ENCODE results near the gene SLC25A19.
A peak's percentile ranks its signal among the peaks of the same experiment; 100 is the strongest.

The SLC25A19 gene

GRCh38 chr17:75252039-75252816 lies 37.0 kb downstream of the SLC25A19 start:
- H3K4me3 ChIP-seq (ENCODE audit: insufficient read length, low read depth) = no peak overlapping the region
- no peak for DNase-seq (ENCODE audit: low read depth, low spot score)
- H3K27me3 ChIP-seq (ENCODE audit: insufficient read depth, insufficient read length) = no peaks in the 10 kb centered on the region
- no peak overlapping the region for H3K9ac ChIP-seq (ENCODE audit: insufficient read length, low read depth)
- peaks cover 6% of the 10 kb centered on the region for H3K36me3 ChIP-seq (ENCODE audit: insufficient read depth, insufficient read length, low read length)
- TF ChIP-seq YY1 (IDR thresholded peaks at IDR 0.05; ENCODE audit: insufficient read depth, insufficient read length) (no peak), SUZ12 (IDR thresholded peaks at IDR 0.05; ENCODE audit: extremely low read depth, insufficient read depth, insufficient read length) (no peak), ZNF274 (IDR thresholded peaks at IDR 0.05; ENCODE audit: low read depth, low read length) (no peak)
- no peaks in the 10 kb centered on the region for H3K9me3 ChIP-seq (ENCODE audit: insufficient read depth, low read length)
- peaks cover 7% of the 10 kb centered on the region for H3K4me1 ChIP-seq (ENCODE audit: insufficient read depth, insufficient read length)

- Histone ChIP-seq H3K4me1 (ENCODE audit: insufficient read depth, insufficient read length) (peaks cover 9% of the 10 kb centered on the region), H3K4me3 (ENCODE audit: insufficient read length, low read depth) (no peak overlapping the region), H3K9ac (ENCODE audit: insufficient read length, low read depth) (peak overlapping the region; percentile 5), H3K27me3 (ENCODE audit: insufficient read depth, insufficient read length) (no peaks in the 10 kb centered on the region), H3K9me3 (ENCODE audit: insufficient read depth, low read length) (no peaks in the 10 kb centered on the region), H3K36me3 (ENCODE audit: insufficient read depth, insufficient read length, low read length) (peaks cover 25% of the 10 kb centered on the region)
- no peak for TF ChIP-seq YY1 (IDR thresholded peaks at IDR 0.05; ENCODE audit: insufficient read depth, insufficient read length)
- TF ChIP-seq ZNF274 (IDR thresholded peaks at IDR 0.05; ENCODE audit: low read depth, low read length) = no peak
- TF ChIP-seq SUZ12 (IDR thresholded peaks at IDR 0.05; ENCODE audit: extremely low read depth, insufficient read depth, insufficient read length) = no peak
- DNase-seq (ENCODE audit: low read depth, low spot score) = no peak
Measured at GRCh38 chr17:75250009-75250471, 39.2 kb downstream of the SLC25A19 start.

- Histone ChIP-seq H3K9ac (ENCODE audit: insufficient read length, low read depth) (no peak overlapping the region), H3K4me3 (ENCODE audit: insufficient read length, low read depth) (no peak overlapping the region), H3K9me3 (ENCODE audit: insufficient read depth, low read length) (no peaks in the 10 kb centered on the region), H3K36me3 (ENCODE audit: insufficient read depth, insufficient read length, low read length) (peaks cover 30% of the 10 kb centered on the region), H3K4me1 (ENCODE audit: insufficient read depth, insufficient read length) (peaks cover 9% of the 10 kb centered on the region), H3K27me3 (ENCODE audit: insufficient read depth, insufficient read length) (no peaks in the 10 kb centered on the region)
- TF ChIP-seq YY1 (IDR thresholded peaks at IDR 0.05; ENCODE audit: insufficient read depth, insufficient read length) (no peak), ZNF274 (IDR thresholded peaks at IDR 0.05; ENCODE audit: low read depth, low read length) (no peak), SUZ12 (IDR thresholded peaks at IDR 0.05; ENCODE audit: extremely low read depth, insufficient read depth, insufficient read length) (no peak)
- DNase-seq (ENCODE audit: low read depth, low spot score) = no peak
Measured at GRCh38 chr17:75249564-75249963, 39.7 kb downstream of the SLC25A19 start.

- Histone ChIP-seq H3K4me1 (ENCODE audit: insufficient read depth, insufficient read length) (peaks cover 5% of the 10 kb centered on the region), H3K9me3 (ENCODE audit: insufficient read depth, low read length) (no peaks in the 10 kb centered on the region), H3K4me3 (ENCODE audit: insufficient read length, low read depth) (no peak overlapping the region), H3K9ac (ENCODE audit: insufficient read length, low read depth) (peak overlapping the region; percentile 33), H3K27me3 (ENCODE audit: insufficient read depth, insufficient read length) (no peaks in the 10 kb centered on the region), H3K36me3 (ENCODE audit: insufficient read depth, insufficient read length, low read length) (peaks cover 61% of the 10 kb centered on the region)
- DNase-seq (ENCODE audit: low read depth, low spot score) = no peak
- TF ChIP-seq ZNF274 (IDR thresholded peaks at IDR 0.05; ENCODE audit: low read depth, low read length) (no peak), YY1 (IDR thresholded peaks at IDR 0.05; ENCODE audit: insufficient read depth, insufficient read length) (no peak), SUZ12 (IDR thresholded peaks at IDR 0.05; ENCODE audit: extremely low read depth, insufficient read depth, insufficient read length) (no peak)
Measured at GRCh38 chr17:75246404-75246803, 42.8 kb downstream of the SLC25A19 start.

GRCh38 chr17:75245011-75245410 lies 44.2 kb downstream of the SLC25A19 start:
- Histone ChIP-seq H3K27me3 (ENCODE audit: insufficient read depth, insufficient read length) (no peaks in the 10 kb centered on the region), H3K4me1 (ENCODE audit: insufficient read depth, insufficient read length) (peaks cover 7% of the 10 kb centered on the region), H3K9ac (ENCODE audit: insufficient read length, low read depth) (no peak overlapping the region), H3K36me3 (ENCODE audit: insufficient read depth, insufficient read length, low read length) (peaks cover 75% of the 10 kb centered on the region), H3K4me3 (ENCODE audit: insufficient read length, low read depth) (no peak overlapping the region), H3K9me3 (ENCODE audit: insufficient read depth, low read length) (no peaks in the 10 kb centered on the region)
- DNase-seq (ENCODE audit: low read depth, low spot score) = no peak
- TF ChIP-seq SUZ12 (IDR thresholded peaks at IDR 0.05; ENCODE audit: extremely low read depth, insufficient read depth, insufficient read length) = no peak
- no peak for TF ChIP-seq ZNF274 (IDR thresholded peaks at IDR 0.05; ENCODE audit: low read depth, low read length)
- no peak for TF ChIP-seq YY1 (IDR thresholded peaks at IDR 0.05; ENCODE audit: insufficient read depth, insufficient read length)

- no peak for TF ChIP-seq YY1 (IDR thresholded peaks at IDR 0.05; ENCODE audit: insufficient read depth, insufficient read length)
- TF ChIP-seq SUZ12 (IDR thresholded peaks at IDR 0.05; ENCODE audit: extremely low read depth, insufficient read depth, insufficient read length) = no peak
- TF ChIP-seq ZNF274 (IDR thresholded peaks at IDR 0.05; ENCODE audit: low read depth, low read length) = no peak
- H3K27me3 ChIP-seq (ENCODE audit: insufficient read depth, insufficient read length) = no peaks in the 10 kb centered on the region
- H3K4me1 ChIP-seq (ENCODE audit: insufficient read depth, insufficient read length) = peaks cover 8% of the 10 kb centered on the region
- peaks cover 82% of the 10 kb centered on the region for H3K36me3 ChIP-seq (ENCODE audit: insufficient read depth, insufficient read length, low read length)
- H3K9ac ChIP-seq (ENCODE audit: insufficient read length, low read depth) = no peak overlapping the region
- no peak for DNase-seq (ENCODE audit: low read depth, low spot score)
- no peak overlapping the region for H3K4me3 ChIP-seq (ENCODE audit: insufficient read length, low read depth)
- H3K9me3 ChIP-seq (ENCODE audit: insufficient read depth, low read length) = no peaks in the 10 kb centered on the region
Measured at GRCh38 chr17:75244133-75244866, 44.9 kb downstream of the SLC25A19 start.

GRCh38 chr17:75242461-75243042 lies 46.7 kb downstream of the SLC25A19 start:
- Histone ChIP-seq H3K4me3 (ENCODE audit: insufficient read length, low read depth) (no peak overlapping the region), H3K27me3 (ENCODE audit: insufficient read depth, insufficient read length) (no peaks in the 10 kb centered on the region), H3K4me1 (ENCODE audit: insufficient read depth, insufficient read length) (peaks cover 17% of the 10 kb centered on the region), H3K36me3 (ENCODE audit: insufficient read depth, insufficient read length, low read length) (peaks cover 95% of the 10 kb centered on the region), H3K9ac (ENCODE audit: insufficient read length, low read depth) (no peak overlapping the region), H3K9me3 (ENCODE audit: insufficient read depth, low read length) (no peaks in the 10 kb centered on the region)
- TF ChIP-seq ZNF274 (IDR thresholded peaks at IDR 0.05; ENCODE audit: low read depth, low read length) (no peak), SUZ12 (IDR thresholded peaks at IDR 0.05; ENCODE audit: extremely low read depth, insufficient read depth, insufficient read length) (no peak), YY1 (IDR thresholded peaks at IDR 0.05; ENCODE audit: insufficient read depth, insufficient read length) (no peak)
- no peak for DNase-seq (ENCODE audit: low read depth, low spot score)
